ENCODE data around the gene TFDP1. TPM values are rescaled to one million over a fixed set of nuclear protein-coding genes. Genes with fewer than 3 reads are reported as not detected.

TFDP1 gene
- total RNA-seq, 1 experiment from 2014 or later = 162 TPM

DNA sequence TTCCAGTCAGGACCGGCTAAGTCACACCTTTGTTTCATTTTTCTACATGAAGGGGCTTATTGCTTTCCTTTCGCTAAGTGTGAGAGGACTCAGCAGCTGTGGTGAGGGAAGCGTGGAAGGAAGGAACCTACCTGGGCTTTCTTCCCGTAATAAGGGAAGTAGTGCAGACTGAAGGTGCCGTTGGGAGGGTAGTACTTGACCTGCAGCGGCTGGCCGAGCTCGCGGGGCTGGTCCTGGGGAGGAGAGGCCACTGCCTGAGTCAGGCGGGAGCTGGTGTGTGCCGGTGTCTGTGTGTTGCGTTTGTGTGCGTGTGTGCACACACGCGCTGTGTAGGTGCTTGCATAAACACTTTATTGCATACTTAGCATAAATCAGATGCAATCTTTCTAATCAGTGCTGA is 65.7 kb downstream of the TFDP1 start:
- DNase-seq (ENCODE audit: low spot score) = no peak

DNA sequence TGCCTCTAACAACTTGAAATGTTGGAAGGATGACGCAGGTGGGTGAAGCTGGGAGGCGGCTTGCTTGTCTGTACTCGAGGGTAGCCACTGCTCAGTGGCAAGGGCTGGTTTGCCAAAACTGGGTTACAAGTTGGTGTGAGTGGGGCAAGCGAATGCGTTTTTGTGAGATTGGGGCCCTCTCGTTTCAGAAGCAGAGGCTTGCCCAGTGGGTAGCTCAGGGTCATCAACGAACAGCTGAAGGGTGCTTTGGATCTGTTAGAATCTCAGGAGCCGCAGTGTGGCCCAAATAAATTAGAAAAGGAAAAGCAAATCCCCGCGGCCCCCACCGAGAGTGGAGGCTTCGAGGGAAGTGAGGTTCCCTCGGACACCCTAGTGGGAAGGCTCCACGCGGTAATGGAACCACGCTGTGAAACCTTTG is 66.2 kb downstream of the TFDP1 start:
- no peak for DNase-seq (ENCODE audit: low spot score)

DNA sequence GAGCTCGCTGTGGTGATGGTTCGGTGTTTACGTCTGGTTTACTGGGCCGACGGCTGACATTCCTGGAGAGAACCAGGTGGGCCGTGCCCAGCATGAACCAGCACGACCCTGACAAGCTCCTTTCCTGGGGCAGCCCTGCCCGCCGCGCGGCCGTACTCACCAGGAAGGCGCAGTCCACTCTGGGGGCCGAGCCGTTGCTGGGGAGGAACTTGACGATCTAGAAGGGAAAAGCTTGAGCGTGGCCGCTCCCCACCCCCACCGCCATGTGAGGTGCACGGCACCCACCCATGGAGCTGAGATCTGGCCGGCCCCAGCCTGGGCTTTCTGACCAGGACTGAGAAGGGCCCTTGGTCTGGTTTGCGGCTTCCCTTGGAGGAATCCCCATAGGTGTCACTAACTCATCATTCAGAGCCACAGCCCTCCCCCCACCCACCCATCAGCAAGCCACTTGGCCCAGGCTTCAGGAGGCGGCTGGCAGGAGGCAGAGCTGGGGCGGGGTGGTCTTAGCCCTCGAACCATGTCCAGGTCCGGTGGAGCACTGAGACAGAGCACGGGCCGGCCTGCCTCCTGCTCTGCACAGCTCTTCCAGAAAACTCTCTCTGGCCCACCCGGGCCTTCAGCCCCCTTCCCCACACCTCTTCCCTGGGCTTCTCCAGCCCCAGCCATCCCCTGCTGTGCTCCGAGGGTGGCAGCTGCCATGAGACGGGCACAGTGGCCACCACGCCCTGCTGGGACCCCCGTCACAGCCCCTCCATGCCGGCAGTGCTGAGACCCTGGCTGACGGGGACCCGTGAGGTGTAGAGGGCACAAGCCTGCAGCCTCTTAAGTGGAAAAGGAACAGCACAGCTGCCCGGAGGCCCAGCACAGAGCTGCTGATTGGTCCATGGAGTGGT is 67.2 kb downstream of the TFDP1 start:
- no peak for DNase-seq (ENCODE audit: low spot score)

GRCh38 chr13:113652404-113653263 is 68.1 kb downstream of the TFDP1 start:
- DNase-seq (ENCODE audit: low spot score) = no peak

DNA sequence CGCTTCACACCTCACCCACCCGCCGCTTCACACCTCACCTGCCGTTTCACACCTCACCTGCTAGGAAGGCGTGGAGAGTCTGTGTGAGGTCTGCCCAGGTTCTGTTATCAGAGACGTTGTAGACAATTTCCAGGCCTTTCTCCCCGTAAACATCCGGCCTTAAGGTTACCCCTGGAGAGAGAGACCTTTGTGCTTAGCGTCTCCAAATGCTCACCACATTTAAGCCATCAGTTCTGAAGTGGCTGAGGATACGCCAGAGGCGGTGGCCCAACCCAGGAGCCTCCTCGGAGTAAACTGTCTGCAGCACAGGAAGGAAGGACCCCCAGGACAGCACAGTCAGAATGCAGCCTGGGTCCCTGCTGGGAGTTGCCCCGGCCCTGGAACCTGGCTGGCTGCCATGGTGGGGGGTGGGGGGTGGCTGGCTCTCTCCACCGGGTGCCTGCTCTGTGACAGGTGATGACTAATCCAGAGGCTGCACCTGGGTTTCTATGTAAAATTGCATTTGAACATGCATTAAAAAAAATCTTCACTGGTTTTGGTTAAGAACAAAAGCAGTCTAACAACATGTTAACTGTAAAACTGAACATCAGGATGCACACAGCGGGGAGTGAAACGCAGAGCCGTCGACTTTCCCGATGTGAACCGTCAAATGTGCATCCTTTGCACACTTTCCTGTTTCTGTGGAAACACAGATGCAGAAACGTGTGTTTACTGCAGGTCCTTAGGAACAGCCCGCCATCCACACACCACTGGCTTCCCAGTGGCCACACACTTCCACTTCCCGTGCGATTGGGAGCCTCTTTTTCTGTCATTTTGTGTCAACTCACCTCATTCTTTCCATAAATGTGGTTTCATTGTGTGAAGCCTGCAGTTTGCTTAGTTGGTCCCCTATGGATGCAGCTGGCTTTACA is 69.0 kb downstream of the TFDP1 start:
- peak; percentile 16 for DNase-seq (ENCODE audit: low spot score)

- no peak for DNase-seq (ENCODE audit: low spot score)
Measured at GRCh38 chr13:113654175-113654560, 69.6 kb downstream of the TFDP1 start.

DNA sequence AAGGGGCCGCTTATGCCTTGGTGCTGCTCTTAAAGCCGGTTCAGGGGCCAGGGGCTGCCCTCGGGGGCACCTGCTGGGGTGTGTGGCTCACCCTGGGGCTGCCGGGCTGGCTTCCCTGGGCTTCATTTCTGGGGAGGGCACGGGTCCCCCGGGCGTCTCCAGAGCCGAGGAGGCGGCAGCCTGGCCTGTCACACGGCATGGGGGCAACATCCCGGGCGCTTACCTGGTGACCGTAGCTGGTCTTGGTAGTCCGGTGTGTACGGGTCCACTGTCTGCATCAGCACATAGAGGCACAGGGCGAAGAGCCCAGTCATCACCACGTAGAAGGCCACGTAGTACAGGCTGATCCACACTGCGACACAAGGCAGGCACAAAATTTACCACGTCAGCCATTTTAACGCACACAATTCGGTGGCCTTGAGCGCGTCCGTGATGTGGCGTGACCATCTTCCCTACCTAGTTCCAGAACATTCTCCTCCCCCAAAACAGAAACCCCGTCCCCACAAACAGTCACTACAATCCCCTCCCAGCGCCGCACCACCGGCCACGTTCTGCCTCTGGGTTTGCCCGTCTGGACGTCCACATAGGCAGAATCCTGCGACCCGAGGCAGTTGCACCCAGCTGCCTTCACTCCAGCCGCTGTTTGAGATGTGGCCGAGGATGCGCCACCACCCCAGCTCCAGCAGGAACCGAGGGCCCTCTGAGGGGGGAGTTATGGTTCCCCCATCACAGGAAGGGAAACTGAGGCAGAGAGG is 70.2 kb downstream of the TFDP1 start:
- no peak for DNase-seq (ENCODE audit: low spot score)

- no peak for DNase-seq (ENCODE audit: low spot score)
Measured at GRCh38 chr13:113655346-113656002, 70.9 kb downstream of the TFDP1 start.

GRCh38 chr13:113656003-113656588 is 71.5 kb downstream of the TFDP1 start:
- DNase-seq (ENCODE audit: low spot score) = no peak

GRCh38 chr13:113656831-113657671 is 72.5 kb downstream of the TFDP1 start:
- DNase-seq (ENCODE audit: low spot score) = no peak

DNA sequence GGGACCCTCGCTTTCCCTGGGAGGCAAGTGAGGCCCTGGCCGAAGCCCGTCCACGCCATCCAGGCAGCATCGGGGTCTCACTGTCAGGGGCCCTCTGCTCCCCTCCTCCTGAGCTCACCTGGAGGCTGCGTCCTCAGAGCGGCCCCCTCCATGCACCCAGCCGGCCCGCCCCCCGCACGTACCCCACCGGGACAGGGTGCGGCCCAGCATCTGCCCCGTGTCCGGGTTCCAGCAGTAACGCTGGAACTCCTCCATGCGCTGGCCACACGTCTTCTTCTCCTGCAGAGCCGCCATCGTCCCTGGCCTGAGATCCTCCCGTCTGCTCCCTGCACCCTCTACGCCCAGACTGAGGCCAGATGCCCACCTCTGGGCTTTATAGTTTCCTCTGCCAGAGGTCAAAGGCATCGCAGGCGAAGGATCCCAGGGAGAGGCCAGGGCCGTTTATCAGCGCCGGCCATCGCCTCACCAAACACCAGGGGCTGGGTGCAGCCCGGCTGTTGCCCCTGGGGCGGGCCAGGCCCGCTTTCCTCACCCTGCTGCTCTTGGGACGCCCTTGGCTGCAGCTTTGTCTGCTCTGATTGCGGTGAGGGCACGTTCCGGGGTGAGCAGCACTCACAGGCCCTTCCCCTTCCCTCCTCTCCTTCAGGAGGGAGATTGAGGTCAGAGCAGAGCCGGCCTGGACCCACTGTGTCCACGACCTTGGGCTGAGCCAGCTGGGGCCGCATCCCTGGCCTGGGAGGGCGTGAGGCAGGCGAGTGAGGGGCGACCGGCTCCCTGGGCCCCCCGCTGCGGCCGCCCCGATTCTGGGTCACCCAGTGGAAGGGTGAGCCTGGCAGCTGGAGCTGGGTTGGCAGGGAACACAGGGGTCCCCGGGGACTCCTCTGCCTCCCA is 73.5 kb downstream of the TFDP1 start, which contains the start of gene ATP4B:
ATP4B (minus strand) TSS at position 348 of the 891 bp plus-strand sequence; CDS start at position 294, 54 bp downstream.
- no peak for DNase-seq (ENCODE audit: low spot score)

DNA sequence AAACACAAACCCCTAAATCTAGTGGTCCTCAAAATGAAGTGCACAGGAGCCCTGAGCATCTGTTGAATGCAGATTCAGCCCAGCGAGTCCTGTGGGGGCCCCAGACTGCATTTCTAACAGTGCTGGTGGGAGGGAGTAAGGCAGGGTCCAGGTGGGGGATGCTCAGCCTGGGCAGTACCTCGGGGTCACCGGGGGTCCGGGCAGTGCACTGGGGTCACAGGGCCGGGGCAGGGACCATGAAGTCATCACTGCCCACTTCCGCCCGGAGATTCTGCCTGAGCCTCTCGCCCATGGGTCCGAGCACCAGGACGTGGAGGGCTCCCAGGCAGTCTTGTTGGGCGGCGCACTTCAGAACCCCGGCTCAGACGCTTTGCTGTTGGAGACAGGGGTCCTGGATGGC is 74.3 kb downstream of the TFDP1 start:
- DNase-seq (ENCODE audit: low spot score) = no peak

GRCh38 chr13:113659337-113659736 is 74.8 kb downstream of the TFDP1 start:
- DNase-seq (ENCODE audit: low spot score) = no peak

DNA sequence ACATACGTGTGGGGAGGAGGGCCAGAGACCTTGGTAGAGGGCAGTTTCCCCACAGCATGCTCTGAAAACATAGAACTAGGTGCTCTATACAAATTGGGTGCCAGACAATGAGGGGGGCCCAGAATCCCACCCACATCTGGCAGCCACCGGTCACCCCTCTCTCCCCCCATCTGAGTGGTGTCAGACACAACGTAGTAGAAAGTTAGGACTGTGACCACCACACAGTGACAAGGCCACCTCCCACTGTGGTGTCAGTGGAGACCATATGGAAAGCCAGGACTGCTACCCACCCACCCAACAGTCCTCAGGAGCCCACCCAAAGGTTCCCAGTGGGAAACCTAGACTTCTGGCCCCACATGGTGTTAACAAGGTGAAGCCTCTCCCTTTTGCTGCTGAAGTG is 75.5 kb downstream of the TFDP1 start:
- no peak for DNase-seq (ENCODE audit: low spot score)

DNA sequence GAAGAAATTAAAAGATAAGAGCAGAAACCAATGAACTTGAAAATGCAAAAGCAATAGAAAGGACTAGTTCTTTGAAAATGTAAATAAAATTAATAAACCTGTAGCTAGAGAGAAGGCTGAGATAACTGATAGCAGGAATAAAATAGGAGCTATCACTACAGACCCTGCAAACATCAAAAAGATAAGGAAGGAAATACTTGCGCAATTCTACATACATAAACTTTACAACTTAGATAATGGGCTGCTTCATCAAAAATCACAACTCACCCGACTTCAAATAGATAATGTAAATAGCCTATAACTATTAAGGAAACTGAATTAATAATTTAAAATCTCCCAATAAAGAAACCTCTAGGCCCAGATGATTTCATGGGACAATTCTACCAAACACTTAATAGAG is 77.0 kb downstream of the TFDP1 start:
- DNase-seq (ENCODE audit: low spot score) = no peak

- no peak for DNase-seq (ENCODE audit: low spot score)
Measured at GRCh38 chr13:113663934-113664333, 79.4 kb downstream of the TFDP1 start.

DNA sequence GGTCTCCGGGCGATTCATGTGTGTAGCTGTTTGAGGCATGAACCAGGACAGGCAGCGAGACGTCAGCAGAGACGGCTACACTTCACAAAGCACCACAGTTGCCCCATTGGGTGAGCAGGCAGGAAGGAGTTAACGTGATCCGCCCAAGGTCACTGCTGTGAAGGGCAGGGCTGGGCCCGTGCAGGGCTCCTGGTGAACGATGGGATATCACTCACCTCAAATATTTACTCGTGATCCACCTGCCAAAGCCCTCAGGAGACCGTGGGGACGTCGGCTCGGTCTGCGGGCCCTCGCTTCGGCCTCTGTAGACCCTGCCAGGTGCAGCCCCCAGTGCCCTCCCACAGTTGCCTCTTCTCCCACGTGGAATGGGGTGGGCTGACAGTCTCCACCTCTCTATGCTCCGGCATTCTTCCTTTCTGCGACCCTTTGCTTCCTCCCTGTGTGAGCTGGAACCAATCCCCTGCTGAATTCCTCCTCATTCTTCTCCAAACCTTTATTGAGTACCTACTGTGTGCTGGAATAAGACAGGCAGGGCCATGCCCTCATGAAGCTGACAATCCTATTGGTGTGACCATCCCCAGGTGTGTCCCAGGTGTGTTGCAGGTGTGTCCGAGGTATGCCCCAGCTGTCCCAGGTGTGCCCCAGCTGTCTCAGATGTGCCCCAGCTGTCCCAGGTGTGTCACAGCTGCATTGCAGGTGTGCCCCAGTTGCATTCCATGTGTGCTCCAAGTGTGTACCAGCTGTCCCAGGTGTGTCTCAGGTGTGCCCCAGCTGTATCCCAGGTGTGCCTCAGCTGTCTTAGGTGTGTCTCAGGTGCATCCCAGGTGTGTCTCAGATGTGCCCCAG is 80.4 kb downstream of the TFDP1 start:
- no peak for DNase-seq (ENCODE audit: low spot score)
